HEK293 (cell line): ENCODE data around the gene FNDC11.

ENCODE experiments used
- CTCF ChIA-PET: fragments of 350-600 bp; formaldehyde crosslinking; extraction: SDS; loops from one replicate; lab custom pipeline; 2021; ENCODE audit warnings: antibody characterized with exemption; lab: Yijun Ruan, JAX
- POLR2A ChIA-PET: fragments of 300-600 bp; formaldehyde crosslinking; extraction: SDS; loops from one replicate; lab custom pipeline; 2020; ENCODE audit warnings: antibody characterized with exemption, inconsistent platforms; lab: Yijun Ruan, JAX
- H3K27ac ChIP-seq: fragments of 200-500 bp; sonication (Bioruptor generic); 2 replicates; pipeline ENCODE4 v1.5.1; 2014; ENCODE audit warnings: low read depth, low read length, control low read depth, inconsistent platforms; ENCODE audit errors: extremely low read depth
- H3K36me3 ChIP-seq, 2 experiments: fragments of 200-500 bp in 1 of 2; sonication (Bioruptor generic) in 1 of 2; 1 replicate in 1 of 2; 2 replicates in 1 of 2; pipeline ENCODE4 v1.5.1; 2014 to 2017; ENCODE audit warnings: inconsistent platforms in 2 of 2, low read length in 2 of 2; ENCODE audit not compliant: control insufficient read depth in 2 of 2, insufficient read depth in 1 of 2
- H3K4me1 ChIP-seq: fragments of 200-500 bp; sonication (Bioruptor generic); 2 replicates; pipeline ENCODE4 v1.5.1; 2014; ENCODE audit warnings: mild to moderate bottlenecking, low read length, inconsistent platforms; ENCODE audit not compliant: control insufficient read depth, insufficient read depth
- H3K4me3 ChIP-seq: 2 replicates; pipeline ENCODE4 v1.5.1; 2011; ENCODE audit warnings: low read depth, mild to moderate bottlenecking, control low read depth, low read length, moderate library complexity
- H3K9me3 ChIP-seq: fragments of 200-500 bp; sonication (Bioruptor generic); 2 replicates; pipeline ENCODE4 v1.5.1; 2014; ENCODE audit warnings: low read depth, low read length, inconsistent platforms; ENCODE audit not compliant: control insufficient read depth, insufficient read depth
- KLF16 ChIP-seq: fragments of 450-650 bp; formaldehyde crosslinking; IDR thresholded peaks from 2 replicates; pipeline ENCODE4 v1.5.1; 2017; ENCODE audit warnings: missing biosample characterization, missing genetic modification characterization
- MYNN ChIP-seq: fragments of 450-650 bp; formaldehyde crosslinking; IDR thresholded peaks from 2 replicates; pipeline ENCODE4 v1.5.1; 2016; ENCODE audit warnings: missing biosample characterization, missing genetic modification characterization, borderline replicate concordance
- WT1 ChIP-seq: fragments of 450-650 bp; formaldehyde crosslinking; IDR thresholded peaks from 2 replicates; pipeline ENCODE4 v1.5.1; 2016; ENCODE audit warnings: missing biosample characterization, missing genetic modification characterization
- ZBTB20 ChIP-seq: fragments of 450-650 bp; formaldehyde crosslinking; IDR thresholded peaks from 2 replicates; pipeline ENCODE4 v1.5.1; 2016; ENCODE audit warnings: missing biosample characterization, missing genetic modification characterization
- ZNF146 ChIP-seq: fragments of 450-650 bp; formaldehyde crosslinking; IDR thresholded peaks from 2 replicates; pipeline ENCODE4 v1.5.1; 2016; ENCODE audit warnings: missing biosample characterization, missing genetic modification characterization
- ZNF23 ChIP-seq: fragments of 450-650 bp; formaldehyde crosslinking; IDR thresholded peaks from 2 replicates; pipeline ENCODE4 v1.5.1; 2016; ENCODE audit warnings: missing biosample characterization, missing genetic modification characterization, borderline replicate concordance
- ZNF24 ChIP-seq: fragments of 450-650 bp; formaldehyde crosslinking; IDR thresholded peaks from 2 replicates; pipeline ENCODE4 v1.5.1; 2016; ENCODE audit warnings: missing biosample characterization, missing genetic modification characterization
- ZNF350 ChIP-seq: fragments of 450-650 bp; formaldehyde crosslinking; IDR thresholded peaks from 2 replicates; pipeline ENCODE4 v1.5.0; 2017; ENCODE audit warnings: missing biosample characterization, mild to moderate bottlenecking, missing genetic modification characterization
- ZNF416 ChIP-seq: fragments of 450-650 bp; formaldehyde crosslinking; IDR thresholded peaks from 2 replicates; pipeline ENCODE4 v1.5.1; 2016; ENCODE audit warnings: missing biosample characterization, missing genetic modification characterization
- ZNF521 ChIP-seq: fragments of 450-650 bp; formaldehyde crosslinking; IDR thresholded peaks from 2 replicates; pipeline ENCODE4 v1.5.1; 2017; ENCODE audit warnings: missing biosample characterization, mild to moderate bottlenecking, missing genetic modification characterization
- ZNF555 ChIP-seq: fragments of 450-650 bp; formaldehyde crosslinking; conservative IDR thresholded peaks from 2 replicates; pipeline ENCODE4 v1.5.1; 2017; ENCODE audit warnings: missing biosample characterization, mild to moderate bottlenecking, missing genetic modification characterization, inconsistent platforms
- ZNF560 ChIP-seq: fragments of 450-650 bp; formaldehyde crosslinking; IDR thresholded peaks from 2 replicates; pipeline ENCODE4 v1.5.1; 2017; ENCODE audit warnings: missing biosample characterization, missing genetic modification characterization, borderline replicate concordance
- ZNF76 ChIP-seq: fragments of 450-650 bp; formaldehyde crosslinking; IDR thresholded peaks from 2 replicates; pipeline ENCODE4; 2016; ENCODE audit warnings: low read depth, missing biosample characterization, missing genetic modification characterization, borderline replicate concordance
- ZNF791 ChIP-seq: fragments of 450-650 bp; formaldehyde crosslinking; IDR thresholded peaks from 2 replicates; pipeline ENCODE4 v1.5.1; 2016; ENCODE audit warnings: missing biosample characterization, missing genetic modification characterization
- TF ChIP-seq, protein P1 (sequence below): fragments of 450-650 bp; formaldehyde crosslinking; conservative IDR thresholded peaks from 2 replicates; pipeline ENCODE4 v1.5.1; 2016; ENCODE audit warnings: low read depth, missing biosample characterization, missing genetic modification characterization
- TF ChIP-seq, protein P2 (sequence below): fragments of 450-650 bp; formaldehyde crosslinking; conservative IDR thresholded peaks from 2 replicates; pipeline ENCODE4 v1.5.1; 2016; ENCODE audit warnings: low read depth, missing biosample characterization, missing genetic modification characterization
- TF ChIP-seq, protein P3 (sequence below): fragments of 450-650 bp; formaldehyde crosslinking; IDR thresholded peaks from 2 replicates; pipeline ENCODE4 v1.5.1; 2016; ENCODE audit warnings: missing biosample characterization, missing genetic modification characterization
- TF ChIP-seq, protein P4 (sequence below): fragments of 450-650 bp; formaldehyde crosslinking; IDR thresholded peaks from 2 replicates; pipeline ENCODE4 v1.5.1; 2016; ENCODE audit warnings: missing biosample characterization, missing genetic modification characterization, low read depth
- TF ChIP-seq, protein P5 (sequence below): fragments of 450-650 bp; formaldehyde crosslinking; IDR thresholded peaks from 2 replicates; pipeline ENCODE4 v1.5.1; 2016; ENCODE audit warnings: missing biosample characterization, missing genetic modification characterization

The FNDC11 gene

DNA sequence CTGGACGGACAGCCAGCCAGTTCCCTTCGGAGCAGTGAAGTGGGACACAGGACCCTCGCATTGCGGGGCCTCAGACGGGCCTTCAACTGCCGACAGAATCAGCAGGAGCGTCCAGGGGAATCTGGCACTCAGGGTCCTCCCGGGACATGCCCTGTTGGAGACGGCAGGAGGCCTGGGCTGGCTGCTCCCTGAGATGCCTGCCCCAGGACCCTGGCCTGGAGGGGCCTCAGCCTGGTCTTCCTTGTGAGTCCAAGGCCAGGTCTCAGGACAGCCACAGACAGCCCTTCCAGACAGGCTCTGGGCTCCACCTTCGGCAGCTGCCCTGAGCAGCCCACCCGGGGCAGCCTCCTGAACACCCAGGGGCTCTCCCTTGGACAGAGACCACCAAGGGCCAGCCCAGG, 34.7 kb downstream of the FNDC11 start:
- Histone ChIP-seq H3K27ac (no peak overlapping the region), H3K9me3 (no peaks in the 10 kb centered on the region), H3K4me1 (no peaks in the 10 kb centered on the region), H3K36me3 (peaks cover 0 to 35% of the 10 kb centered on the region in 2 experiments; a peak in 2 of 3 replicates), H3K4me3 (no peak overlapping the region)
- CTCF ChIA-PET = interaction anchor here (0.6 to 0.7 kb wide), 3 partner anchors 16 to 177 kb away, joined by 3 to 4 read pairs (median 3); no protein-coding TSS in a partner anchor
- POLR2A ChIA-PET = no interaction called here
- TF ChIP-seq ZNF146 (tag by site-specific recombination) = no peak
- TF ChIP-seq, protein P1, sequence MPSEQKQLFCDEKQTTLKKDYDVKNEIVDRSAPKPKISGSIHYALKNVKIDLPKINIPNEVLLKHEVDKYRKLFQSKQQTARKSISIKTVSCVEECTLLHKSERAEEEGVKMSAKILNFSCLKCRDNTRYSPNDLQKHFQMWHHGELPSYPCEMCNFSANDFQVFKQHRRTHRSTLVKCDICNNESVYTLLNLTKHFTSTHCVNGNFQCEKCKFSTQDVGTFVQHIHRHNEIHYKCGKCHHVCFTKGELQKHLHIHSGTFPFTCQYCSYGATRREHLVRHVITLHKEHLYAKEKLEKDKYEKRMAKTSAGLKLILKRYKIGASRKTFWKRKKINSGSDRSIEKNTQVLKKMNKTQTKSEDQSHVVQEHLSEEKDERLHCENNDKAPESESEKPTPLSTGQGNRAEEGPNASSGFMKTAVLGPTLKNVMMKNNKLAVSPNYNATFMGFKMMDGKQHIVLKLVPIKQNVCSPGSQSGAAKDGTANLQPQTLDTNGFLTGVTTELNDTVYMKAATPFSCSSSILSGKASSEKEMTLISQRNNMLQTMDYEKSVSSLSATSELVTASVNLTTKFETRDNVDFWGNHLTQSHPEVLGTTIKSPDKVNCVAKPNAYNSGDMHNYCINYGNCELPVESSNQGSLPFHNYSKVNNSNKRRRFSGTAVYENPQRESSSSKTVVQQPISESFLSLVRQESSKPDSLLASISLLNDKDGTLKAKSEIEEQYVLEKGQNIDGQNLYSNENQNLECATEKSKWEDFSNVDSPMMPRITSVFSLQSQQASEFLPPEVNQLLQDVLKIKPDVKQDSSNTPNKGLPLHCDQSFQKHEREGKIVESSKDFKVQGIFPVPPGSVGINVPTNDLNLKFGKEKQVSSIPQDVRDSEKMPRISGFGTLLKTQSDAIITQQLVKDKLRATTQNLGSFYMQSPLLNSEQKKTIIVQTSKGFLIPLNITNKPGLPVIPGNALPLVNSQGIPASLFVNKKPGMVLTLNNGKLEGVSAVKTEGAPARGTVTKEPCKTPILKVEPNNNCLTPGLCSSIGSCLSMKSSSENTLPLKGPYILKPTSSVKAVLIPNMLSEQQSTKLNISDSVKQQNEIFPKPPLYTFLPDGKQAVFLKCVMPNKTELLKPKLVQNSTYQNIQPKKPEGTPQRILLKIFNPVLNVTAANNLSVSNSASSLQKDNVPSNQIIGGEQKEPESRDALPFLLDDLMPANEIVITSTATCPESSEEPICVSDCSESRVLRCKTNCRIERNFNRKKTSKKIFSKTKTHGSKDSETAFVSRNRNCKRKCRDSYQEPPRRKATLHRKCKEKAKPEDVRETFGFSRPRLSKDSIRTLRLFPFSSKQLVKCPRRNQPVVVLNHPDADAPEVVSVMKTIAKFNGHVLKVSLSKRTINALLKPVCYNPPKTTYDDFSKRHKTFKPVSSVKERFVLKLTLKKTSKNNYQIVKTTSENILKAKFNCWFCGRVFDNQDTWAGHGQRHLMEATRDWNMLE (tag by site-specific recombination) = no peak
- no peak for TF ChIP-seq ZNF24 (tag by site-specific recombination)
- no peak for TF ChIP-seq ZNF521
- no peak for TF ChIP-seq ZNF23 (tag by site-specific recombination)
- TF ChIP-seq, protein P2, sequence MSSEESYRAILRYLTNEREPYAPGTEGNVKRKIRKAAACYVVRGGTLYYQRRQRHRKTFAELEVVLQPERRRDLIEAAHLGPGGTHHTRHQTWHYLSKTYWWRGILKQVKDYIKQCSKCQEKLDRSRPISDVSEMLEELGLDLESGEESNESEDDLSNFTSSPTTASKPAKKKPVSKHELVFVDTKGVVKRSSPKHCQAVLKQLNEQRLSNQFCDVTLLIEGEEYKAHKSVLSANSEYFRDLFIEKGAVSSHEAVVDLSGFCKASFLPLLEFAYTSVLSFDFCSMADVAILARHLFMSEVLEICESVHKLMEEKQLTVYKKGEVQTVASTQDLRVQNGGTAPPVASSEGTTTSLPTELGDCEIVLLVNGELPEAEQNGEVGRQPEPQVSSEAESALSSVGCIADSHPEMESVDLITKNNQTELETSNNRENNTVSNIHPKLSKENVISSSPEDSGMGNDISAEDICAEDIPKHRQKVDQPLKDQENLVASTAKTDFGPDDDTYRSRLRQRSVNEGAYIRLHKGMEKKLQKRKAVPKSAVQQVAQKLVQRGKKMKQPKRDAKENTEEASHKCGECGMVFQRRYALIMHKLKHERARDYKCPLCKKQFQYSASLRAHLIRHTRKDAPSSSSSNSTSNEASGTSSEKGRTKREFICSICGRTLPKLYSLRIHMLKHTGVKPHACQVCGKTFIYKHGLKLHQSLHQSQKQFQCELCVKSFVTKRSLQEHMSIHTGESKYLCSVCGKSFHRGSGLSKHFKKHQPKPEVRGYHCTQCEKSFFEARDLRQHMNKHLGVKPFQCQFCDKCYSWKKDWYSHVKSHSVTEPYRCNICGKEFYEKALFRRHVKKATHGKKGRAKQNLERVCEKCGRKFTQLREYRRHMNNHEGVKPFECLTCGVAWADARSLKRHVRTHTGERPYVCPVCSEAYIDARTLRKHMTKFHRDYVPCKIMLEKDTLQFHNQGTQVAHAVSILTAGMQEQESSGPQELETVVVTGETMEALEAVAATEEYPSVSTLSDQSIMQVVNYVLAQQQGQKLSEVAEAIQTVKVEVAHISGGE (tag by site-specific recombination) = no peak
- no peak for TF ChIP-seq MYNN
- no peak for TF ChIP-seq WT1 (tag by site-specific recombination)
- no peak for TF ChIP-seq ZNF76 (tag by site-specific recombination)
- no peak for TF ChIP-seq ZNF350 (tag by site-specific recombination)
- TF ChIP-seq, protein P3, sequence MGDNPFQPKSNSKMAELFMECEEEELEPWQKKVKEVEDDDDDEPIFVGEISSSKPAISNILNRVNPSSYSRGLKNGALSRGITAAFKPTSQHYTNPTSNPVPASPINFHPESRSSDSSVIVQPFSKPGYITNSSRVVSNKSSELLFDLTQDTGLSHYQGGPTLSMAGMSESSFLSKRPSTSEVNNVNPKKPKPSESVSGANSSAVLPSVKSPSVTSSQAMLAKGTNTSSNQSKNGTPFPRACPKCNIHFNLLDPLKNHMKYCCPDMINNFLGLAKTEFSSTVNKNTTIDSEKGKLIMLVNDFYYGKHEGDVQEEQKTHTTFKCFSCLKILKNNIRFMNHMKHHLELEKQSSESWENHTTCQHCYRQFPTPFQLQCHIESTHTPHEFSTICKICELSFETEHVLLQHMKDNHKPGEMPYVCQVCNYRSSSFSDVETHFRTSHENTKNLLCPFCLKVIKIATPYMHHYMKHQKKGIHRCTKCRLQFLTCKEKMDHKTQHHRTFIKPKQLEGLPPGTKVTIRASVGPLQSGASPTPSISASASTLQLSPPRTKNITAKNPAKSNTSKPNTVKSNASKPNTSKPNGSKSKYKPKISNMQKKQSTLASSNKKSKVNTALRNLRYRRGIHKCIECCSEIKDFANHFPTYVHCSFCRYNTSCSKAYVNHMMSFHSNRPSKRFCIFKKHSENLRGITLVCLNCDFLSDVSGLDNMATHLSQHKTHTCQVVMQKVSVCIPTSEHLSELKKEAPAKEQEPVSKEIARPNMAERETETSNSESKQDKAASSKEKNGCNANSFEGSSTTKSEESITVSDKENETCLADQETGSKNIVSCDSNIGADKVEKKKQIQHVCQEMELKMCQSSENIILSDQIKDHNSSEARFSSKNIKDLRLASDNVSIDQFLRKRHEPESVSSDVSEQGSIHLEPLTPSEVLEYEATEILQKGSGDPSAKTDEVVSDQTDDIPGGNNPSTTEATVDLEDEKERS = no peak
- no peak for TF ChIP-seq ZNF555 (tag by site-specific recombination)
- no peak for TF ChIP-seq ZNF416
- no peak for TF ChIP-seq KLF16
- TF ChIP-seq ZNF560 (tag by site-specific recombination) = no peak
- TF ChIP-seq, protein P4, sequence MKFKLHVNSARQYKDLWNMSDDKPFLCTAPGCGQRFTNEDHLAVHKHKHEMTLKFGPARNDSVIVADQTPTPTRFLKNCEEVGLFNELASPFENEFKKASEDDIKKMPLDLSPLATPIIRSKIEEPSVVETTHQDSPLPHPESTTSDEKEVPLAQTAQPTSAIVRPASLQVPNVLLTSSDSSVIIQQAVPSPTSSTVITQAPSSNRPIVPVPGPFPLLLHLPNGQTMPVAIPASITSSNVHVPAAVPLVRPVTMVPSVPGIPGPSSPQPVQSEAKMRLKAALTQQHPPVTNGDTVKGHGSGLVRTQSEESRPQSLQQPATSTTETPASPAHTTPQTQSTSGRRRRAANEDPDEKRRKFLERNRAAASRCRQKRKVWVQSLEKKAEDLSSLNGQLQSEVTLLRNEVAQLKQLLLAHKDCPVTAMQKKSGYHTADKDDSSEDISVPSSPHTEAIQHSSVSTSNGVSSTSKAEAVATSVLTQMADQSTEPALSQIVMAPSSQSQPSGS = no peak
- TF ChIP-seq, protein P5, sequence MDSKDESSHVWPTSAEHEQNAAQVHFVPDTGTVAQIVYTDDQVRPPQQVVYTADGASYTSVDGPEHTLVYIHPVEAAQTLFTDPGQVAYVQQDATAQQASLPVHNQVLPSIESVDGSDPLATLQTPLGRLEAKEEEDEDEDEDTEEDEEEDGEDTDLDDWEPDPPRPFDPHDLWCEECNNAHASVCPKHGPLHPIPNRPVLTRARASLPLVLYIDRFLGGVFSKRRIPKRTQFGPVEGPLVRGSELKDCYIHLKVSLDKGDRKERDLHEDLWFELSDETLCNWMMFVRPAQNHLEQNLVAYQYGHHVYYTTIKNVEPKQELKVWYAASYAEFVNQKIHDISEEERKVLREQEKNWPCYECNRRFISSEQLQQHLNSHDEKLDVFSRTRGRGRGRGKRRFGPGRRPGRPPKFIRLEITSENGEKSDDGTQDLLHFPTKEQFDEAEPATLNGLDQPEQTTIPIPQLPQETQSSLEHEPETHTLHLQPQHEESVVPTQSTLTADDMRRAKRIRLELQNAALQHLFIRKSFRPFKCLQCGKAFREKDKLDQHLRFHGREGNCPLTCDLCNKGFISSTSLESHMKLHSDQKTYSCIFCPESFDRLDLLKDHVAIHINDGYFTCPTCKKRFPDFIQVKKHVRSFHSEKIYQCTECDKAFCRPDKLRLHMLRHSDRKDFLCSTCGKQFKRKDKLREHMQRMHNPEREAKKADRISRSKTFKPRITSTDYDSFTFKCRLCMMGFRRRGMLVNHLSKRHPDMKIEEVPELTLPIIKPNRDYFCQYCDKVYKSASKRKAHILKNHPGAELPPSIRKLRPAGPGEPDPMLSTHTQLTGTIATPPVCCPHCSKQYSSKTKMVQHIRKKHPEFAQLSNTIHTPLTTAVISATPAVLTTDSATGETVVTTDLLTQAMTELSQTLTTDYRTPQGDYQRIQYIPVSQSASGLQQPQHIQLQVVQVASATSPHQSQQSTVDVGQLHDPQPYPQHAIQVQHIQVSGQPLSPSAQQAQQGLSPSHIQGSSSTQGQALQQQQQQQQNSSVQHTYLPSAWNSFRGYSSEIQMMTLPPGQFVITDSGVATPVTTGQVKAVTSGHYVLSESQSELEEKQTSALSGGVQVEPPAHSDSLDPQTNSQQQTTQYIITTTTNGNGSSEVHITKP (tag by site-specific recombination) = no peak
- TF ChIP-seq ZNF791 (tag by site-specific recombination) = no peak
- no peak for TF ChIP-seq ZBTB20 (tag by site-specific recombination)
